AG04449 (cell line): ENCODE results near the gene PIP5K1B.
A peak's percentile ranks its signal among the peaks of the same experiment; 100 is the strongest.

Experiments
- CTCF ChIA-PET: fragments of 350-600 bp; formaldehyde crosslinking; extraction: SDS; loops from one replicate; lab custom pipeline; 2021; ENCODE audit warnings: antibody characterized with exemption; lab: Yijun Ruan, JAX
- POLR2A ChIA-PET: fragments of 400-600, 350-600 bp; formaldehyde crosslinking; extraction: SDS; loops from one replicate; lab custom pipeline; 2020; ENCODE audit warnings: antibody characterized with exemption, inconsistent platforms; lab: Yijun Ruan, JAX
- DNase-seq: peaks from one replicate; pipeline ENCODE4 v3.0.0-alpha.2; 2010; ENCODE audit warnings: low read depth, low spot score
- H3K4me3 ChIP-seq: 2 replicates; pipeline ENCODE4 v1.5.1; 2011; ENCODE audit warnings: low read depth, mild to moderate bottlenecking, control low read depth, low read length
- CTCF ChIP-seq: IDR thresholded peaks from one replicate; pipeline ENCODE4 v1.5.1; 2011; ENCODE audit warnings: mild to moderate bottlenecking, moderate library complexity, low read length, control low read depth, inconsistent platforms; ENCODE audit not compliant: insufficient read depth; ENCODE audit errors: missing control alignments

PIP5K1B gene

GRCh38 chr9:68777070-68777763 is 72.2 kb downstream of the PIP5K1B start:
- DNase-seq: no peak
- no peak overlapping the region for H3K4me3 ChIP-seq
- ChIA-PET POLR2A (no interaction called here), CTCF (no interaction called here)
- no peak for TF ChIP-seq CTCF

GRCh38 chr9:68778635-68779034 is 73.6 kb downstream of the PIP5K1B start:
- H3K4me3 ChIP-seq: no peak overlapping the region
- TF ChIP-seq CTCF: no peak
- DNase-seq: no peak
- CTCF ChIA-PET: no interaction called here
- POLR2A ChIA-PET: no interaction called here

- ChIA-PET POLR2A (no interaction called here), CTCF (interaction anchor here (0.6 kb wide), 1 partner anchor 10 kb away, joined by 3 read pairs; no protein-coding TSS in a partner anchor)
- peak; percentile 43 for TF ChIP-seq CTCF
- peak; percentile 59 for DNase-seq
- peak overlapping the region; percentile 79 for H3K4me3 ChIP-seq
Measured at GRCh38 chr9:68779558-68780379, 74.7 kb downstream of the PIP5K1B start.

GRCh38 chr9:68780380-68780712 is 75.3 kb downstream of the PIP5K1B start:
- TF ChIP-seq CTCF: no peak
- DNase-seq: no peak
- peak overlapping the region; percentile 79 for H3K4me3 ChIP-seq
- CTCF ChIA-PET: no interaction called here
- POLR2A ChIA-PET: no interaction called here

GRCh38 chr9:68780720-68781119 is 75.7 kb downstream of the PIP5K1B start:
- CTCF ChIA-PET: no interaction called here
- POLR2A ChIA-PET: no interaction called here
- peak overlapping the region; percentile 79 for H3K4me3 ChIP-seq
- TF ChIP-seq CTCF: no peak
- DNase-seq: no peak

- no peak for DNase-seq
- CTCF ChIA-PET: no interaction called here
- POLR2A ChIA-PET: no interaction called here
- no peak for TF ChIP-seq CTCF
- no peak overlapping the region for H3K4me3 ChIP-seq
Measured at GRCh38 chr9:68781928-68782327, 76.9 kb downstream of the PIP5K1B start.
